Fibroblast of lung (primary cell): ENCODE data around the gene BNIP5. TPM values are rescaled to one million over a fixed set of nuclear protein-coding genes. Genes with fewer than 3 reads are reported as not detected.

Source experiments
- DNase-seq, 2 donors: peaks; one replicate each; pipeline versions ENCODE4 v3.0.0 to v3.0.0-alpha.2; 2010; ENCODE audit warnings: low read depth in 2 of 2
- H2AFZ ChIP-seq: 2 replicates; pipeline ENCODE4 v1.5.1; 2012; ENCODE audit warnings: low read length, control low read depth, inconsistent platforms
- H3K27ac ChIP-seq: 2 replicates; pipeline ENCODE4 v1.5.1; 2011; ENCODE audit warnings: low read length, control low read depth; ENCODE audit not compliant: insufficient read depth
- H3K27me3 ChIP-seq: 2 replicates; pipeline ENCODE4 v1.5.1; 2011; ENCODE audit warnings: mild to moderate bottlenecking, low read length; ENCODE audit not compliant: control insufficient read depth, insufficient read depth
- H3K36me3 ChIP-seq: 2 replicates; pipeline ENCODE4 v1.5.1; 2011; ENCODE audit warnings: low read length; ENCODE audit not compliant: control insufficient read depth, insufficient read depth
- H3K4me1 ChIP-seq: 2 replicates; pipeline ENCODE4 v1.5.1; 2011; ENCODE audit warnings: low read length; ENCODE audit not compliant: control insufficient read depth, insufficient read depth; ENCODE audit errors: extremely low read depth
- H3K4me2 ChIP-seq: 2 replicates; pipeline ENCODE4 v1.5.1; 2011; ENCODE audit warnings: low read length, control low read depth; ENCODE audit not compliant: insufficient read depth; ENCODE audit errors: extremely low read depth
- H3K4me3 ChIP-seq, 4 experiments: fragments of 200-600 bp in 1 of 4; sonication (generic) in 1 of 4; replicated peaks in 1 of 4; 2 replicates each; pipeline ENCODE4 v1.5.1; 2011 to 2016; ENCODE audit warnings: low read length in 4 of 4, low read depth in 3 of 4, mild to moderate bottlenecking in 3 of 4, control low read depth in 2 of 4, inconsistent platforms in 1 of 4, mixed read lengths in 1 of 4; ENCODE audit not compliant: insufficient read depth in 1 of 4; ENCODE audit errors: control extremely low read depth in 1 of 4
- H3K79me2 ChIP-seq: 2 replicates; pipeline ENCODE4 v1.5.1; 2012; ENCODE audit warnings: mild to moderate bottlenecking, low read length, inconsistent platforms; ENCODE audit not compliant: control insufficient read depth, insufficient read depth
- H3K9ac ChIP-seq: 2 replicates; pipeline ENCODE4 v1.5.1; 2011; ENCODE audit warnings: mild to moderate bottlenecking, low read length, control low read depth; ENCODE audit not compliant: insufficient read depth
- H3K9me3 ChIP-seq: 2 replicates; pipeline ENCODE4 v1.5.1; 2012; ENCODE audit warnings: low read depth, low read length; ENCODE audit not compliant: control insufficient read depth, insufficient read depth
- H4K20me1 ChIP-seq: 2 replicates; pipeline ENCODE4 v1.5.1; 2011; ENCODE audit warnings: low read length; ENCODE audit not compliant: control insufficient read depth, insufficient read depth; ENCODE audit errors: extremely low read depth
- CTCF ChIP-seq, 2 donors: IDR thresholded peaks in 1 of 2; conservative IDR thresholded peaks in 1 of 2; 1 replicate in 1 of 2; 2 replicates in 1 of 2; pipeline ENCODE4 v1.5.1; 2011 to 2012; ENCODE audit warnings: low read length in 2 of 2, control low read depth in 1 of 2, inconsistent platforms in 1 of 2, low read depth in 1 of 2, mild to moderate bottlenecking in 1 of 2
- EZH2 ChIP-seq: IDR thresholded peaks from 2 replicates; pipeline ENCODE4 v1.5.1; 2012; ENCODE audit warnings: low read length, control low read depth, mild to moderate bottlenecking; ENCODE audit errors: missing control alignments
- polyA plus RNA-seq, 2 donors: library from polyadenylated mRNA; depleted of rRNA in 1 of 2; stranded (reverse) in 1 of 2; unstranded in 1 of 2; fragments of >200 nt; gene quantifications; 2 replicates each; pipeline ENCODE4 v1.2.1, GENCODE V29; 2011 to 2012; ENCODE audit warnings: missing spikeins in 1 of 2
- total RNA-seq: library from RNA; depleted of rRNA; stranded (reverse); fragments of >200 nt; gene quantifications from 2 replicates; pipeline ENCODE4 v1.2.1, GENCODE V29; 2014

The BNIP5 gene
- total and polyA plus RNA-seq, 2 donors (not counting 1 experiment from before 2014, with no cell fraction given), result not detected

- TF ChIP-seq EZH2, result no peak
- Histone ChIP-seq H3K4me1 (no peaks in the 10 kb centered on the region), H3K27me3 (peaks cover 49% of the 10 kb centered on the region), H3K9me3 (no peaks in the 10 kb centered on the region), H3K4me3 (no peak overlapping the region), H3K36me3 (no peaks in the 10 kb centered on the region), H3K9ac (no peak overlapping the region), H3K27ac (no peak overlapping the region), H4K20me1 (no peaks in the 10 kb centered on the region), H3K79me2 (no peaks in the 10 kb centered on the region), H2AFZ (no peak overlapping the region), H3K4me2 (no peak overlapping the region)
- no peak for DNase-seq
Measured at GRCh38 chr6:36331381-36331780, 5.3 kb downstream of the BNIP5 start.

- Histone ChIP-seq H3K79me2 (no peaks in the 10 kb centered on the region), H3K36me3 (no peaks in the 10 kb centered on the region), H3K27ac (no peak overlapping the region), H3K9me3 (no peaks in the 10 kb centered on the region), H3K27me3 (peaks cover 55% of the 10 kb centered on the region), H3K4me1 (no peaks in the 10 kb centered on the region), H3K4me3 (no peak overlapping the region), H4K20me1 (no peaks in the 10 kb centered on the region), H3K4me2 (no peak overlapping the region), H2AFZ (no peak overlapping the region), H3K9ac (no peak overlapping the region)
- DNase-seq, result no peak
- TF ChIP-seq CTCF (conservative IDR thresholded peaks at IDR 0.05 in 1 of 2, IDR thresholded peaks at IDR 0.05 in 1 of 2; ENCODE audit: low read depth in 1 of 2, low read length in 2 of 2), result no peak
- no peak for TF ChIP-seq EZH2
Measured at GRCh38 chr6:36330366-36330765, 6.3 kb downstream of the BNIP5 start.

DNA sequence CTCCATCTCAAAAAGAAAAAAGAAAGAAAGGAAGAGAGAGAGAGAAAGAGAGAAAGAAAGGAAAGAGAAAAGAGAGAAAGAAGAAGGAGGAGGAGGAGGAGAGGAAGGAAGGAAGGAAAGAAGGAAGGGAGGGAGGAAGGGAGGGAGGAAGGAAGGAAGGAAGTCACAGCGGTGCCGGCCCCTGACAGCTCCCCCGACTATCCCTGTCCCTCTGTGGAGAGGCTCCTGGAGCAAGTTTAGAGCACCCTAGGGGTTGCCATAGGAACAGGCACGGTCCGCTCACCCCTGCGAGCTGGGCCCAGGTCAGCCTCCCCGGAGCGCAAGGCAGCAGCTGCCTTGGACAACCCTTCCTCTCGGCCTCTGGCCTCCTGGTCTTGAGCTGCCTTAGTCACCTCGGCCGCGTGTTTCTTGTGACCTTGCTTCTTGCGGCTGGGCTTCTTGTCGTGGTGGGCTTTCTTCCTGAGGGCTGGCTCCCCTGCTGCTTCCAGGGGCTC, 6.8 kb downstream of the BNIP5 start:
- Histone ChIP-seq H3K27me3 (peaks cover 52% of the 10 kb centered on the region), H3K9ac (no peak overlapping the region)

More for the DNA sequence above, 6.8 kb downstream of the BNIP5 start:
- H3K4me1 ChIP-seq, result no peaks in the 10 kb centered on the region
- no peaks in the 10 kb centered on the region for H3K36me3 ChIP-seq
- DNase-seq, result no peak
- H4K20me1 ChIP-seq, result no peaks in the 10 kb centered on the region
- no peak overlapping the region for H2AFZ ChIP-seq
- no peak overlapping the region for H3K4me3 ChIP-seq
- TF ChIP-seq CTCF (conservative IDR thresholded peaks at IDR 0.05 in 1 of 2, IDR thresholded peaks at IDR 0.05 in 1 of 2; ENCODE audit: low read depth in 1 of 2, low read length in 2 of 2) (no peak), EZH2 (no peak)
- no peak overlapping the region for H3K4me2 ChIP-seq
- H3K79me2 ChIP-seq, result no peaks in the 10 kb centered on the region
- H3K27ac ChIP-seq, result no peak overlapping the region
- H3K9me3 ChIP-seq, result no peaks in the 10 kb centered on the region
